ENCODE results near the gene OR10G7. TPM values are rescaled to one million over a fixed set of nuclear protein-coding genes. Genes with fewer than 3 reads are reported as not detected.

OR10G7 gene
- total RNA-seq, 1 experiment from 2014 or later: not detected

- Mint-ChIP-seq H3K36me3 (no peaks in the 10 kb centered on the region), H3K27me3 (ENCODE audit: low read depth) (peaks cover 3% of the 10 kb centered on the region; the same call in 1 of the 2 replicates), H3K27ac (no peak overlapping the region), H3K4me3 (no peak overlapping the region), H3K9me3 (no peaks in the 10 kb centered on the region), H3K4me1 (peaks cover 26% of the 10 kb centered on the region)
- DNase-seq (ENCODE audit: low spot score): no peak
- TF ChIP-seq, protein P1, sequence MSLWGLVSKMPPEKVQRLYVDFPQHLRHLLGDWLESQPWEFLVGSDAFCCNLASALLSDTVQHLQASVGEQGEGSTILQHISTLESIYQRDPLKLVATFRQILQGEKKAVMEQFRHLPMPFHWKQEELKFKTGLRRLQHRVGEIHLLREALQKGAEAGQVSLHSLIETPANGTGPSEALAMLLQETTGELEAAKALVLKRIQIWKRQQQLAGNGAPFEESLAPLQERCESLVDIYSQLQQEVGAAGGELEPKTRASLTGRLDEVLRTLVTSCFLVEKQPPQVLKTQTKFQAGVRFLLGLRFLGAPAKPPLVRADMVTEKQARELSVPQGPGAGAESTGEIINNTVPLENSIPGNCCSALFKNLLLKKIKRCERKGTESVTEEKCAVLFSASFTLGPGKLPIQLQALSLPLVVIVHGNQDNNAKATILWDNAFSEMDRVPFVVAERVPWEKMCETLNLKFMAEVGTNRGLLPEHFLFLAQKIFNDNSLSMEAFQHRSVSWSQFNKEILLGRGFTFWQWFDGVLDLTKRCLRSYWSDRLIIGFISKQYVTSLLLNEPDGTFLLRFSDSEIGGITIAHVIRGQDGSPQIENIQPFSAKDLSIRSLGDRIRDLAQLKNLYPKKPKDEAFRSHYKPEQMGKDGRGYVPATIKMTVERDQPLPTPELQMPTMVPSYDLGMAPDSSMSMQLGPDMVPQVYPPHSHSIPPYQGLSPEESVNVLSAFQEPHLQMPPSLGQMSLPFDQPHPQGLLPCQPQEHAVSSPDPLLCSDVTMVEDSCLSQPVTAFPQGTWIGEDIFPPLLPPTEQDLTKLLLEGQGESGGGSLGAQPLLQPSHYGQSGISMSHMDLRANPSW (CRISPR knock-in tag; conservative IDR thresholded peaks at IDR 0.05; ENCODE audit: low read depth): no peak
- TF ChIP-seq, protein P2, sequence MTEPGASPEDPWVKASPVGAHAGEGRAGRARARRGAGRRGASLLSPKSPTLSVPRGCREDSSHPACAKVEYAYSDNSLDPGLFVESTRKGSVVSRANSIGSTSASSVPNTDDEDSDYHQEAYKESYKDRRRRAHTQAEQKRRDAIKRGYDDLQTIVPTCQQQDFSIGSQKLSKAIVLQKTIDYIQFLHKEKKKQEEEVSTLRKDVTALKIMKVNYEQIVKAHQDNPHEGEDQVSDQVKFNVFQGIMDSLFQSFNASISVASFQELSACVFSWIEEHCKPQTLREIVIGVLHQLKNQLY (CRISPR knock-in tag; IDR thresholded peaks at IDR 0.05): no peak
- no peak for TF ChIP-seq SMAD3 (CRISPR knock-in tag; IDR thresholded peaks at IDR 0.05; ENCODE audit: borderline replicate concordance)
- TF ChIP-seq, protein P3, sequence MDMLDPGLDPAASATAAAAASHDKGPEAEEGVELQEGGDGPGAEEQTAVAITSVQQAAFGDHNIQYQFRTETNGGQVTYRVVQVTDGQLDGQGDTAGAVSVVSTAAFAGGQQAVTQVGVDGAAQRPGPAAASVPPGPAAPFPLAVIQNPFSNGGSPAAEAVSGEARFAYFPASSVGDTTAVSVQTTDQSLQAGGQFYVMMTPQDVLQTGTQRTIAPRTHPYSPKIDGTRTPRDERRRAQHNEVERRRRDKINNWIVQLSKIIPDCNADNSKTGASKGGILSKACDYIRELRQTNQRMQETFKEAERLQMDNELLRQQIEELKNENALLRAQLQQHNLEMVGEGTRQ (CRISPR knock-in tag; IDR thresholded peaks at IDR 0.05): no peak
- TF ChIP-seq TP53 (CRISPR knock-in tag; IDR thresholded peaks at IDR 0.05): no peak
- TF ChIP-seq, protein P4, sequence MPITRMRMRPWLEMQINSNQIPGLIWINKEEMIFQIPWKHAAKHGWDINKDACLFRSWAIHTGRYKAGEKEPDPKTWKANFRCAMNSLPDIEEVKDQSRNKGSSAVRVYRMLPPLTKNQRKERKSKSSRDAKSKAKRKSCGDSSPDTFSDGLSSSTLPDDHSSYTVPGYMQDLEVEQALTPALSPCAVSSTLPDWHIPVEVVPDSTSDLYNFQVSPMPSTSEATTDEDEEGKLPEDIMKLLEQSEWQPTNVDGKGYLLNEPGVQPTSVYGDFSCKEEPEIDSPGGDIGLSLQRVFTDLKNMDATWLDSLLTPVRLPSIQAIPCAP (CRISPR knock-in tag; IDR thresholded peaks at IDR 0.05): no peak
- ATAC-seq: no peak
- ChIA-PET POLR2A (no interaction called here), CTCF (interaction anchor here (0.6 to 1.9 kb wide), 23 partner anchors 8 to 434 kb away, joined by 3 to 29 read pairs (median 5); partner anchors contain the start of gene VWA5A)
Observed at GRCh38 chr11:124072147-124072546, 31.0 kb upstream of the OR10G7 start.

- Mint-ChIP-seq H3K27me3 (ENCODE audit: low read depth) (peaks cover 3% of the 10 kb centered on the region; the same call in 1 of the 2 replicates), H3K4me3 (no peak overlapping the region), H3K9me3 (no peaks in the 10 kb centered on the region), H3K36me3 (no peaks in the 10 kb centered on the region), H3K4me1 (peaks cover 23% of the 10 kb centered on the region), H3K27ac (no peak overlapping the region)
- ChIA-PET POLR2A (interaction anchor here (0.7 kb wide), 1 partner anchor 44 kb away, joined by 5 read pairs; the partner anchor contains the start of gene VWA5A), CTCF (interaction anchor here (0.5 to 1.9 kb wide), 43 partner anchors 8 to 551 kb away, joined by 3 to 29 read pairs (median 4); partner anchors contain the start of genes OR10G7, SCN3B, TBRG1 and VWA5A)
- TF ChIP-seq PRRX2 (CRISPR knock-in tag; IDR thresholded peaks at IDR 0.05) (no peak), CBFB (CRISPR knock-in tag; IDR thresholded peaks at IDR 0.05; ENCODE audit: low read depth) (no peak), ZSCAN18 (CRISPR knock-in tag; IDR thresholded peaks at IDR 0.05) (no peak), NFATC4 (CRISPR knock-in tag; IDR thresholded peaks at IDR 0.05) (no peak), ELF4 (CRISPR knock-in tag; IDR thresholded peaks at IDR 0.05; ENCODE audit: low read depth) (no peak), GRHL2 (CRISPR knock-in tag; IDR thresholded peaks at IDR 0.05; ENCODE audit: insufficient replicate concordance, severe bottlenecking) (no peak), MXD4 (CRISPR knock-in tag; IDR thresholded peaks at IDR 0.05; ENCODE audit: borderline replicate concordance) (no peak), AFF4 (CRISPR knock-in tag; IDR thresholded peaks at IDR 0.05; ENCODE audit: borderline replicate concordance) (no peak)
- TF ChIP-seq, protein P5, sequence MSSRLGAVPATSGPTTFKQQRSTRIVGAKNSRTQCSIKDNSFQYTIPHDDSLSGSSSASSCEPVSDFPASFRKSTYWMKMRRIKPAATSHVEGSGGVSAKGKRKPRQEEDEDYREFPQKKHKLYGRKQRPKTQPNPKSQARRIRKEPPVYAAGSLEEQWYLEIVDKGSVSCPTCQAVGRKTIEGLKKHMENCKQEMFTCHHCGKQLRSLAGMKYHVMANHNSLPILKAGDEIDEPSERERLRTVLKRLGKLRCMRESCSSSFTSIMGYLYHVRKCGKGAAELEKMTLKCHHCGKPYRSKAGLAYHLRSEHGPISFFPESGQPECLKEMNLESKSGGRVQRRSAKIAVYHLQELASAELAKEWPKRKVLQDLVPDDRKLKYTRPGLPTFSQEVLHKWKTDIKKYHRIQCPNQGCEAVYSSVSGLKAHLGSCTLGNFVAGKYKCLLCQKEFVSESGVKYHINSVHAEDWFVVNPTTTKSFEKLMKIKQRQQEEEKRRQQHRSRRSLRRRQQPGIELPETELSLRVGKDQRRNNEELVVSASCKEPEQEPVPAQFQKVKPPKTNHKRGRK (CRISPR knock-in tag; IDR thresholded peaks at IDR 0.05; ENCODE audit: borderline replicate concordance): no peak
- TF ChIP-seq, protein P6, sequence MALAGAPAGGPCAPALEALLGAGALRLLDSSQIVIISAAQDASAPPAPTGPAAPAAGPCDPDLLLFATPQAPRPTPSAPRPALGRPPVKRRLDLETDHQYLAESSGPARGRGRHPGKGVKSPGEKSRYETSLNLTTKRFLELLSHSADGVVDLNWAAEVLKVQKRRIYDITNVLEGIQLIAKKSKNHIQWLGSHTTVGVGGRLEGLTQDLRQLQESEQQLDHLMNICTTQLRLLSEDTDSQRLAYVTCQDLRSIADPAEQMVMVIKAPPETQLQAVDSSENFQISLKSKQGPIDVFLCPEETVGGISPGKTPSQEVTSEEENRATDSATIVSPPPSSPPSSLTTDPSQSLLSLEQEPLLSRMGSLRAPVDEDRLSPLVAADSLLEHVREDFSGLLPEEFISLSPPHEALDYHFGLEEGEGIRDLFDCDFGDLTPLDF (CRISPR knock-in tag; IDR thresholded peaks at IDR 0.05): no peak
- ATAC-seq: no peak
- DNase-seq (ENCODE audit: low spot score): no peak
Observed at GRCh38 chr11:124071623-124071948, 30.5 kb upstream of the OR10G7 start.

Data from WTC11 (cell line).